AG04450 (cell line): ENCODE results near the gene CELF5. TPM values are rescaled to one million over a fixed set of nuclear protein-coding genes. Genes with fewer than 3 reads are reported as not detected.
"Not testable (repeated sequence)": the region's sequence is repeated elsewhere in the genome, so short reads cannot be mapped to it uniquely, and the experiment has no call there.

Source experiments
- CTCF ChIA-PET: fragments of 300-600, 350-600 bp; formaldehyde crosslinking; extraction: SDS; loops from one replicate; lab custom pipeline; 2022; ENCODE audit warnings: antibody characterized with exemption, inconsistent platforms; lab: Charles Lee
- POLR2A ChIA-PET: fragments of 350-600 bp; formaldehyde crosslinking; extraction: SDS; loops from one replicate; lab custom pipeline; 2021; ENCODE audit warnings: antibody characterized with exemption, inconsistent platforms; lab: Yijun Ruan, JAX
- DNase-seq: peaks from one replicate; pipeline ENCODE4 v3.0.0-alpha.2; 2011; ENCODE audit warnings: low read depth, low spot score
- H3K27ac ChIP-seq: one replicate; pipeline ENCODE4 v1.5.1; 2012; ENCODE audit warnings: low read depth, low read length, control low read depth
- H3K27me3 ChIP-seq: one replicate; pipeline ENCODE4 v1.6.0; 2012; ENCODE audit warnings: low read length; ENCODE audit not compliant: control insufficient read depth, insufficient read depth
- H3K4me3 ChIP-seq: 2 replicates; pipeline ENCODE4 v1.5.1; 2011; ENCODE audit warnings: mild to moderate bottlenecking, low read depth, low read length, control low read depth
- H3K9me3 ChIP-seq: 2 replicates; pipeline ENCODE4 v1.5.1; 2012; ENCODE audit warnings: low read length; ENCODE audit not compliant: control insufficient read depth, insufficient read depth
- polyA plus RNA-seq: library from polyadenylated mRNA; depleted of rRNA; stranded (reverse); fragments of >200 nt; gene quantifications from 2 replicates; pipeline ENCODE4 v1.2.3, GENCODE V29; 2011
- TF ChIP-seq, protein P1 (sequence below): IDR thresholded peaks from 2 replicates; pipeline ENCODE4 v1.5.1; 2011; ENCODE audit warnings: low read depth, low read length, control low read depth, inconsistent platforms

The CELF5 gene
- polyA plus RNA-seq, 1 experiment = not detected

DNA sequence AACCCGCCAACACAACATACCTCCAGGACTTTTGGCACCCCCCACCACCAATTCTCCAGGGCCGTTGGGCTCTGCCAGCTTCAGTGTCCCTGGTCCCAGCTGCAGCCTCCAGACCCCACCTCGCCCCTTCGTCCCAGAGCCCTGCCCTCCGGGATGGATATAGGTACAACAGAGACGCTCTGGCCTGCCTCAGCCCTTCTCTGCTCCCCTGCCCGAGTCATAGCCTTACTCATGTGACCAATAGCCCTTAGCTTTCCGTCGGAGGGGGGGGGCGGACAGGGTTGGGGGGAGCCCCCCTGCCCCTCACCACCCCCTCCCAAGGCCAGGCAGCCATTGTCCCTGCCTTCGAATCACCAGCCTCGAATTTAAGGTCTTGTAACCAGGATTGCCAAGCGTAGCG, 71.1 kb downstream of the CELF5 start:
- no peak for DNase-seq
- POLR2A ChIA-PET = interaction anchor here (0.7 kb wide), 2 partner anchors 19 to 205 kb away, joined by 9 to 11 read pairs; no protein-coding TSS in a partner anchor
- H3K27me3 ChIP-seq = peaks cover 17% of the 10 kb centered on the region
- H3K4me3 ChIP-seq = no peak overlapping the region
- no peaks in the 10 kb centered on the region; the same call in 1 of the 2 replicates for H3K9me3 ChIP-seq
- TF ChIP-seq, protein P1, sequence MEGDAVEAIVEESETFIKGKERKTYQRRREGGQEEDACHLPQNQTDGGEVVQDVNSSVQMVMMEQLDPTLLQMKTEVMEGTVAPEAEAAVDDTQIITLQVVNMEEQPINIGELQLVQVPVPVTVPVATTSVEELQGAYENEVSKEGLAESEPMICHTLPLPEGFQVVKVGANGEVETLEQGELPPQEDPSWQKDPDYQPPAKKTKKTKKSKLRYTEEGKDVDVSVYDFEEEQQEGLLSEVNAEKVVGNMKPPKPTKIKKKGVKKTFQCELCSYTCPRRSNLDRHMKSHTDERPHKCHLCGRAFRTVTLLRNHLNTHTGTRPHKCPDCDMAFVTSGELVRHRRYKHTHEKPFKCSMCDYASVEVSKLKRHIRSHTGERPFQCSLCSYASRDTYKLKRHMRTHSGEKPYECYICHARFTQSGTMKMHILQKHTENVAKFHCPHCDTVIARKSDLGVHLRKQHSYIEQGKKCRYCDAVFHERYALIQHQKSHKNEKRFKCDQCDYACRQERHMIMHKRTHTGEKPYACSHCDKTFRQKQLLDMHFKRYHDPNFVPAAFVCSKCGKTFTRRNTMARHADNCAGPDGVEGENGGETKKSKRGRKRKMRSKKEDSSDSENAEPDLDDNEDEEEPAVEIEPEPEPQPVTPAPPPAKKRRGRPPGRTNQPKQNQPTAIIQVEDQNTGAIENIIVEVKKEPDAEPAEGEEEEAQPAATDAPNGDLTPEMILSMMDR = no peak
- CTCF ChIA-PET = interaction anchor here (0.6 to 1.0 kb wide), 3 partner anchors 9 to 324 kb away, joined by 3 to 5 read pairs (median 4); no protein-coding TSS in a partner anchor
- no peak overlapping the region for H3K27ac ChIP-seq

DNA sequence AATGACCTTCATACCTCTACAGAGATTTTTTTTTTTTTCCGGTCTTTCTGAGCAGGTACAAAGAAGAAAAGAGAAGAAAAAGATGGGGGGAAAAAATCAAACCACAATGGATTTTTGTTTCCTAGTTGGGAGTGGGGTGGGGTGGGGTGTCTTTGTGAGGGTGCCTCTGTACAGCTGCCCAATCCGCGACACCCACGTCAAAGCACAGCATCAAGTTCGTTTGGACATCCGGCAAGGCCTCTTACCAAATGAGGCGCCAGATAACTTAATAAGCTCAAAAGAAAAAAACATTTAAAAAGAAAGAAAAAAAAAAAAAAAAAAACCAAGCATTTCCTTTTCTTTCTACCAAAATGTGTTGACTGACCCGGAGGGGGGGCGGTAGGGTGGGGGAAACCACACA, 71.6 kb downstream of the CELF5 start:
- CTCF ChIA-PET = interaction anchor here (0.6 to 1.0 kb wide), 3 partner anchors 8 to 324 kb away, joined by 3 to 5 read pairs (median 4); no protein-coding TSS in a partner anchor
- no peak overlapping the region for H3K4me3 ChIP-seq
- no peaks in the 10 kb centered on the region; the same call in 1 of the 2 replicates for H3K9me3 ChIP-seq
- POLR2A ChIA-PET = interaction anchor here (0.6 to 0.7 kb wide), 3 partner anchors 18 to 354 kb away, joined by 6 to 11 read pairs (median 9); no protein-coding TSS in a partner anchor
- H3K27me3 ChIP-seq = peaks cover 17% of the 10 kb centered on the region
- TF ChIP-seq, protein P1 = no peak
- H3K27ac ChIP-seq = no peak overlapping the region
- DNase-seq = no peak

DNA sequence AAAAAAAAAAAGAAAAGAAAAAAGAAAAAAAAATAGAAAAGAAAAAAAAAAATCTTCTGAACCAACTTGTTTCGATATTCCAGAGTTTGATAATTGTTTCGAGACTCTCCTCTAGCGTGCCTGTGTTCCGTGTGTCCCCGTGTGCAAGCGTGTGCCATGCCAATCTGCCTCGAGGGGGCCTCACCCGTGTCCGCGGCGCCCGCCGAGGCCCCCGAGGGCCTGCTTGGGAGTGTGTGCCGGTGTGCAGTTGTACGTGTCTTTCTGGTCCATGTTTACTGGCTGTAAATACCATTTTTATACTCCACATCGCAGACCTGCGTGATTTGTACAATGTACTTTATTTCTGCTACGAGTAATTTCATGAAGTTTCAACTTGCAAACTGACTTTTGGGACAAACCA, 72.0 kb downstream of the CELF5 start:
- ChIA-PET POLR2A (interaction anchor here (0.6 to 0.7 kb wide), 2 partner anchors 205 to 355 kb away, joined by 6 to 11 read pairs; no protein-coding TSS in a partner anchor), CTCF (interaction anchor here (1.0 kb wide), 1 partner anchor 9 kb away, joined by 5 read pairs; no protein-coding TSS in a partner anchor)
- H3K4me3 ChIP-seq = no peak overlapping the region
- no peaks in the 10 kb centered on the region; the same call in 1 of the 2 replicates for H3K9me3 ChIP-seq
- H3K27me3 ChIP-seq = peaks cover 17% of the 10 kb centered on the region
- DNase-seq = no peak
- no peak overlapping the region for H3K27ac ChIP-seq
- TF ChIP-seq, protein P1 = no peak

DNA sequence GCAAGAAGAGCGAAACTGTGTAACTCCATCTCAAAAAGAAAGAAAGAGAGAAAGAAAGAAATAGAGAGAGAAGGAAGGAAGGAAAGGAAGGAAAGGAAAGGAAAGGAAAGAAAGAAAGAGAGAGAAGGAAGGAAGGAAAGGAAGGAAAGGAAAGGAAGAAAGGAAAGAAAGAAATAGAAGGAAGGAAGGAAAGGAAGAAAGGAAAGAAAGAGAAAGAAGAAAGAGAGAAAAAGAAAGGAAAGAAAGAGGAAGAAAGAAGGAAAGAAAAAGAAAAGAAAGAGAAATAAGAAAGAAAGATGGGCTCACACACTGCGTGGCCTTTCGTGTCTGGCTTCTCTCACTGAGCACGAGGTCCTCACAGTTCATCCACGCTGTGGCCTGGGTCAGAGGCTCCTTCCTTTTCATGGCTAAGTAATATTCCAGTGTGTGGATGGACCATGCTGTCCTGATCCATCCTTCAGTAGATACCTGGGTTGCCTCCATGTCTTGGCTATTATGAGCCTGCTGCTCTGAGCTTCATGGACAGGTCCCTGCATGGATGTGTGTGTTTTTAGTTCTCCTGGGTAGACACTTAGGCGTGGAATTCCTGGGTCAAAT, 74.5 kb downstream of the CELF5 start:
- Histone ChIP-seq H3K4me3 (no peak overlapping the region), H3K27me3 (peaks cover 16% of the 10 kb centered on the region), H3K9me3 (peaks cover 6% of the 10 kb centered on the region), H3K27ac (no peak overlapping the region)
- TF ChIP-seq, protein P1 = no peak
- CTCF ChIA-PET = no interaction called here
- POLR2A ChIA-PET = no interaction called here
- DNase-seq = no peak

DNA sequence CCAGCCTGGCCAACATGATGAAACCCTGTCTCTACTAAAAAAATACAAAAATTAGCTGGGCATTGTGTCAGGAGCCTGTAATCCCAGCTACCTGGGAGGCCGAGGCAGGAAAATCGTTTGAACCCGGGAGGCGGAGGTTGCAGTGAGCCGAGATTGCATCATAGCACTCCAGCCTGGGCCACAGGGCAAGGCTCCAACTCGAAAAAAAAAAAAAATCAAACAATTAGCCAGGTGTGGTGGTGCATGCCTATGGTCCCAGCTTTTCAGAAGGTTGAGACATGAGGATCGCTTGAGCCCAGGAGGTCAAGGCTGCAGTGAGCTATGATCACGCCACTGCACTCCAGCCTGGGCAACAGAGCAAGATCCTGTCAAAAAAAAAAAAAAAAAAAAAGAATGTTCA, 76.1 kb downstream of the CELF5 start:
- ChIA-PET CTCF (interaction anchor here (0.6 to 1.1 kb wide), 2 partner anchors 166 to 172 kb away, joined by 3 to 5 read pairs; no protein-coding TSS in a partner anchor), POLR2A (interaction anchor here (0.7 kb wide), 1 partner anchor 249 kb away, joined by 3 read pairs; no protein-coding TSS in a partner anchor)
- H3K9me3 ChIP-seq, H3K4me3 ChIP-seq, H3K27ac ChIP-seq, DNase-seq: not testable (repeated sequence)
- peaks cover 10% of the 10 kb centered on the region for H3K27me3 ChIP-seq
